A673 (cell line): ENCODE measurements around the gene ARHGAP24. TPM values are rescaled to one million over a fixed set of nuclear protein-coding genes. Genes with fewer than 3 reads are reported as not detected.

Experiments
- BruUV-seq: library from RNA; stranded (reverse); fragments of 400-500 nt; replicated peaks from 2 replicates; lab custom pipeline; 2021; lab: Mats Ljungman, UMichigan
- CTCF ChIA-PET: fragments of 300-600 bp; sonication (Branson Sonifier 250); formaldehyde crosslinking; loops from one replicate; lab custom pipeline; 2022; ENCODE audit warnings: antibody characterized with exemption; lab: Charles Lee
- POLR2A ChIA-PET: fragments of 300-600 bp; sonication (Branson Sonifier 250); formaldehyde crosslinking; loops from one replicate; lab custom pipeline; 2022; ENCODE audit warnings: antibody characterized with exemption; ENCODE audit not compliant: low non-redundant PET; lab: Charles Lee
- DNase-seq: peaks from one replicate; pipeline ENCODE4 v3.0.0-alpha.2; 2015; ENCODE audit warnings: low spot score
- H3K27ac ChIP-seq: fragments of 200-600 bp; sonication (generic); 2 replicates; pipeline ENCODE4 v1.5.1; 2016; ENCODE audit warnings: mixed run types, low read depth, mild to moderate bottlenecking, mixed read lengths, antibody characterized with exemption, low read length; ENCODE audit not compliant: poor library complexity, severe bottlenecking
- H3K27me3 ChIP-seq: fragments of 200-600 bp; sonication (generic); replicated peaks from 2 replicates; pipeline ENCODE4 v1.6.1; 2017; ENCODE audit warnings: mixed run types, low read depth, mild to moderate bottlenecking, mixed read lengths, antibody characterized with exemption, low read length; ENCODE audit not compliant: insufficient read depth, poor library complexity
- H3K36me3 ChIP-seq: fragments of 200-600 bp; sonication (generic); 2 replicates; pipeline ENCODE4 v1.6.1; 2016; ENCODE audit warnings: mixed run types, mild to moderate bottlenecking, mixed read lengths, antibody characterized with exemption, low read length; ENCODE audit not compliant: insufficient read depth, poor library complexity, severe bottlenecking
- H3K4me1 ChIP-seq: fragments of 200-600 bp; sonication (generic); 2 replicates; pipeline ENCODE4 v1.6.1; 2017; ENCODE audit warnings: mixed run types, mild to moderate bottlenecking, mixed read lengths, antibody characterized with exemption, low read length; ENCODE audit not compliant: insufficient read depth, poor library complexity, severe bottlenecking
- H3K4me3 ChIP-seq: fragments of 200-600 bp; sonication (generic); 2 replicates; pipeline ENCODE4 v1.5.1; 2016; ENCODE audit warnings: low read depth, mixed run types, mild to moderate bottlenecking, mixed read lengths, low read length; ENCODE audit not compliant: poor library complexity, severe bottlenecking
- H3K9me3 ChIP-seq: fragments of 200-600 bp; sonication (generic); 2 replicates; pipeline ENCODE4 v1.6.1; 2016; ENCODE audit warnings: mixed run types, low read depth, mild to moderate bottlenecking, mixed read lengths, antibody characterized with exemption, low read length; ENCODE audit not compliant: poor library complexity, severe bottlenecking
- EZH2 ChIP-seq: fragments of 200-600 bp; sonication (generic); IDR thresholded peaks from 2 replicates; pipeline ENCODE4 v1.6.1; 2017; ENCODE audit warnings: borderline replicate concordance, low read depth, mild to moderate bottlenecking, mixed read lengths, antibody characterized with exemption, low read length; ENCODE audit not compliant: poor library complexity, severe bottlenecking
- intact Hi-C: fragments of 100-400 bp; cut with micrococcal nuclease; formaldehyde crosslinking; loops from one replicate; pipeline ENCODE4 v1.10.0; 2022; ENCODE audit not compliant: unreplicated experiment
- total RNA-seq: library from RNA; stranded (reverse); gene quantifications from 2 replicates; pipeline ENCODE4 v1.2.3, GENCODE V29; 2021
- TF ChIP-seq, protein P1 (sequence below): fragments of 300-800, 200-600 bp; sonication (generic); conservative IDR thresholded peaks from 2 replicates; pipeline ENCODE4 v1.5.1; 2017; ENCODE audit warnings: low read depth, mild to moderate bottlenecking, antibody characterized with exemption, low read length, moderate library complexity, mixed read lengths

The ARHGAP24 gene
- total RNA-seq, 1 experiment from 2014 or later = 5.8 TPM

GRCh38 chr4:85570388-85570787 is 95.4 kb downstream of the ARHGAP24 start:
- Histone ChIP-seq H3K4me1 (no peaks in the 10 kb centered on the region), H3K27me3 (no peaks in the 10 kb centered on the region), H3K27ac (no peak overlapping the region), H3K4me3 (no peak overlapping the region), H3K36me3 (no peaks in the 10 kb centered on the region), H3K9me3 (no peaks in the 10 kb centered on the region)
- TF ChIP-seq, protein P1, sequence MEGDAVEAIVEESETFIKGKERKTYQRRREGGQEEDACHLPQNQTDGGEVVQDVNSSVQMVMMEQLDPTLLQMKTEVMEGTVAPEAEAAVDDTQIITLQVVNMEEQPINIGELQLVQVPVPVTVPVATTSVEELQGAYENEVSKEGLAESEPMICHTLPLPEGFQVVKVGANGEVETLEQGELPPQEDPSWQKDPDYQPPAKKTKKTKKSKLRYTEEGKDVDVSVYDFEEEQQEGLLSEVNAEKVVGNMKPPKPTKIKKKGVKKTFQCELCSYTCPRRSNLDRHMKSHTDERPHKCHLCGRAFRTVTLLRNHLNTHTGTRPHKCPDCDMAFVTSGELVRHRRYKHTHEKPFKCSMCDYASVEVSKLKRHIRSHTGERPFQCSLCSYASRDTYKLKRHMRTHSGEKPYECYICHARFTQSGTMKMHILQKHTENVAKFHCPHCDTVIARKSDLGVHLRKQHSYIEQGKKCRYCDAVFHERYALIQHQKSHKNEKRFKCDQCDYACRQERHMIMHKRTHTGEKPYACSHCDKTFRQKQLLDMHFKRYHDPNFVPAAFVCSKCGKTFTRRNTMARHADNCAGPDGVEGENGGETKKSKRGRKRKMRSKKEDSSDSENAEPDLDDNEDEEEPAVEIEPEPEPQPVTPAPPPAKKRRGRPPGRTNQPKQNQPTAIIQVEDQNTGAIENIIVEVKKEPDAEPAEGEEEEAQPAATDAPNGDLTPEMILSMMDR = no peak
- TF ChIP-seq EZH2 = no peak
- no TSS peak for BruUV-seq
- ChIA-PET CTCF (no interaction called here), POLR2A (interaction anchor here (0.8 kb wide), 1 partner anchor 109 kb away, joined by 14 read pairs; no protein-coding TSS in a partner anchor)
- no peak for DNase-seq
- intact Hi-C loops = no loop called here

- Histone ChIP-seq H3K4me1 (no peaks in the 10 kb centered on the region), H3K36me3 (no peaks in the 10 kb centered on the region), H3K27me3 (no peaks in the 10 kb centered on the region), H3K4me3 (no peak overlapping the region), H3K27ac (no peak overlapping the region), H3K9me3 (no peaks in the 10 kb centered on the region)
- TF ChIP-seq, protein P1 = no peak
- TF ChIP-seq EZH2 = no peak
- DNase-seq = no peak
- CTCF ChIA-PET = no interaction called here
- intact Hi-C loops = no loop called here
- no TSS peak for BruUV-seq
- POLR2A ChIA-PET = no interaction called here
Observed at GRCh38 chr4:85571008-85571407, 96.1 kb downstream of the ARHGAP24 start.

GRCh38 chr4:85573270-85573669 is 98.3 kb downstream of the ARHGAP24 start:
- no peaks in the 10 kb centered on the region for H3K36me3 ChIP-seq
- ChIA-PET CTCF (no interaction called here), POLR2A (no interaction called here)
- no peak for DNase-seq
- no peaks in the 10 kb centered on the region for H3K27me3 ChIP-seq
- H3K27ac ChIP-seq = no peak overlapping the region
- no peaks in the 10 kb centered on the region for H3K9me3 ChIP-seq
- no peaks in the 10 kb centered on the region for H3K4me1 ChIP-seq
- intact Hi-C loops = no loop called here
- no peak overlapping the region for H3K4me3 ChIP-seq
- TF ChIP-seq, protein P1 = no peak
- BruUV-seq = no TSS peak
